Ectodermal cell (in vitro differentiated cells): ENCODE data around the gene HOXC6.

Source experiments
- H3K27ac ChIP-seq: 2 replicates; pipeline ENCODE4 v1.7.0; 2013; ENCODE audit warnings: mild to moderate bottlenecking, low read depth, low read length; ENCODE audit not compliant: insufficient read depth, poor library complexity, severe bottlenecking
- H3K27me3 ChIP-seq: 2 replicates; pipeline ENCODE4 v1.7.0; 2013; ENCODE audit warnings: mild to moderate bottlenecking, low read length; ENCODE audit not compliant: insufficient read depth, control insufficient read depth, poor library complexity, severe bottlenecking
- H3K36me3 ChIP-seq: one replicate; pipeline ENCODE4 v1.7.0; 2013; ENCODE audit warnings: low read length; ENCODE audit not compliant: control insufficient read depth, insufficient read depth
- H3K4me1 ChIP-seq: one replicate; pipeline ENCODE4 v1.7.0; 2013; ENCODE audit warnings: low read length; ENCODE audit not compliant: control insufficient read depth, insufficient read depth
- H3K4me3 ChIP-seq: 2 replicates; pipeline ENCODE4 v1.7.0; 2013; ENCODE audit warnings: low read depth, low read length, control low read depth; ENCODE audit not compliant: insufficient read depth
- H3K9me3 ChIP-seq: 2 replicates; pipeline ENCODE4 v1.7.0; 2013; ENCODE audit warnings: mild to moderate bottlenecking, low read length, moderate library complexity; ENCODE audit not compliant: control insufficient read depth
- WGBS, 2 experiments: methylation state at CpG; one replicate each; pipeline ENCODE4 v1.1.7; 2013; ENCODE audit warnings: missing lambda C conversion rate in 2 of 2; 5-methylcytosine and 5-hydroxymethylcytosine counted together

HOXC6 gene

GRCh38 chr12:53991077-53991460 lies 37.2 kb upstream of the HOXC6 start:
- H3K9me3 ChIP-seq: no peaks in the 10 kb centered on the region
- H3K27me3 ChIP-seq: peaks cover 100% of the 10 kb centered on the region
- no peak overlapping the region for H3K4me3 ChIP-seq
- 6 to 8% methylated on average over 8 of the region's 8 CpGs for WGBS, 2 experiments
- no peaks in the 10 kb centered on the region for H3K4me1 ChIP-seq
- no peaks in the 10 kb centered on the region for H3K36me3 ChIP-seq
- no peak overlapping the region for H3K27ac ChIP-seq

DNA sequence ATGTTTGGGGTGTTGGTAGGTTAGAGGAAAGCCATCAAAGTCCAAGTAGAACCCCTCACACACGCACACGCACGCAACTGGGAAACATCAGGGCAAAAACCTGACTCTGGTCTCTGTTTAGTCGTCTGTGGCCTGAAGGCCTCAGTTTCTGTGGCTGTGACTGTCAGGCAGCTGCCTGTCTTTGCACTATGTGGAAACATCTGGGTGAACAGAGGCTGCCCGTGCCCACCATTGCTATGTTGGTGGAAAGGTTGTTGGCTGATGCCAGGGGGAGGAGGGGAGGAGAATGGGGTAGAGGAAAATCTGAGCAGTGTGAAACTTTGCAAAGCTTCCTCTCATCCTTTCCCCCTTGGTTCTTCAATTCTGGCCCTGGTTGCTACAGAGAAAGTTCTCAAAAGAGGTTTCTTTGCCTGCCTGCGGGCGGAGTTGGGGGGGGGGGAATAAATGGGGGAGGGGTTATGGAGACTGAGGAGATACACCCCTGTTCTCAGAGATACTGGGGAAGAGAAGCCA lies 35.8 kb upstream of the HOXC6 start:
- H3K4me1 ChIP-seq: no peaks in the 10 kb centered on the region
- H3K27me3 ChIP-seq: peaks cover 100% of the 10 kb centered on the region
- WGBS, 2 experiments: 46 to 52% methylated on average over 7 of the region's 7 CpGs
- H3K9me3 ChIP-seq: no peaks in the 10 kb centered on the region
- H3K36me3 ChIP-seq: no peaks in the 10 kb centered on the region
- H3K4me3 ChIP-seq: no peak overlapping the region
- H3K27ac ChIP-seq: no peak overlapping the region

DNA sequence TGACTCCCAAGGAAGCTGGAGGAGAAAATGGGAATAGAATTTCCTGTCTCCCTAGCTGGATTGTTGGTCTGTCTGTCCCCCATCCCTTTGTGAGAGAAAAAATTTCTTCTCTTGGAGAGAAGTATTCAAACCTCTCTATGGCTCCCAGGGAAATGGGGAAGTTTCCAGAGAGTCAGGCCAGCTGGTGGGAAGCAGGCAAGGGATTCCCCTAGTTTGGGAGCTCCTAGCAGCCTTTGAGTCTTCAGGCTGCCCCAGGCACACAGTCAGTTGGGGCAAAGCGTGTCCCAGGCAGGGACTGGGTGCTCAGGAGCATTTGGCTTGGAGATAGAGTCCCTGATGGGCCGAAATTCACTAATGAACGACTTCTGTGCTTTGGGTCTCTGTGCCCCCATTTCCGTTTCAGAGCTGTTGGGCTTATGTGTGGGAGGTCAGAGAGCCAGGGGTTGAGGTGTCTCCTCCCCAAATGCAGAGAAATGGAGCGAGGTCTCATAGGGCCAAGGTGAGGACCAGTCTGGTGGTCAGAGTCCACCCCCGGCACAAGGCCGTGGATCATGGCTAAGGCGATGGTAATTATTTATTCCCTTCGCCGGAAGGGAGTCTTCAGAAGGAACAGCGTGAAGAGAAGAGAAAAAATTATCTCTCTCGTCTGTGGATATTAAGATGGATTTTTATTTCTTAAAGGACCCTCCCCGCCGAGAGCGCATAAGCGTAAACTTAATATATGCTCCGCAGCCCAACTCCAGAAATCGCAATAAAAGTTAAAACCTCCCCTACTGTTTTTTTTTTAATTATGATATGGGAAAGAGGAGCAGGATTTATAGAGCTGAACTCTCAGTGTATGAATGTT lies 34.9 kb upstream of the HOXC6 start:
- WGBS, 2 experiments: 33 to 51% methylated on average over 12 to 18 of the region's 18 CpGs

DNA sequence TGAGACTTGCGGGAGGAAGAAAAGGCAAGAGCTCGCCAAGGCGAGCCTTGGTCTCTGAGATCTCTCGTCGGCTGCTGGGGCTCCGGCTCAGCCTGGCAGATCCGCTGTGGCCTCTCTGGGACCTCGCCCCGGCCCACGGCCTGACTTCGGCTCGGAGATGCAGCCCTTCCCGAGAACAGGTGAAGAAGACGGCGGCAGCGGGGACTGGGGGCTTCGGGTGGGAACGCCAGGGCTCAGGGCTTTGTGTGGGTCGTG lies 34.3 kb upstream of the HOXC6 start:
- Histone ChIP-seq H3K4me1 (no peaks in the 10 kb centered on the region), H3K9me3 (no peaks in the 10 kb centered on the region), H3K27ac (no peak overlapping the region), H3K36me3 (no peaks in the 10 kb centered on the region), H3K27me3 (peaks cover 100% of the 10 kb centered on the region), H3K4me3 (no peak overlapping the region)
- 12 to 14% methylated on average over 19 of the region's 19 CpGs for WGBS, 2 experiments

More for the DNA sequence above, 34.9 kb upstream of the HOXC6 start:
- no peaks in the 10 kb centered on the region for H3K36me3 ChIP-seq
- peaks cover 100% of the 10 kb centered on the region for H3K27me3 ChIP-seq
- no peaks in the 10 kb centered on the region for H3K9me3 ChIP-seq
- no peak overlapping the region for H3K4me3 ChIP-seq
- H3K4me1 ChIP-seq: no peaks in the 10 kb centered on the region
- H3K27ac ChIP-seq: no peak overlapping the region

DNA sequence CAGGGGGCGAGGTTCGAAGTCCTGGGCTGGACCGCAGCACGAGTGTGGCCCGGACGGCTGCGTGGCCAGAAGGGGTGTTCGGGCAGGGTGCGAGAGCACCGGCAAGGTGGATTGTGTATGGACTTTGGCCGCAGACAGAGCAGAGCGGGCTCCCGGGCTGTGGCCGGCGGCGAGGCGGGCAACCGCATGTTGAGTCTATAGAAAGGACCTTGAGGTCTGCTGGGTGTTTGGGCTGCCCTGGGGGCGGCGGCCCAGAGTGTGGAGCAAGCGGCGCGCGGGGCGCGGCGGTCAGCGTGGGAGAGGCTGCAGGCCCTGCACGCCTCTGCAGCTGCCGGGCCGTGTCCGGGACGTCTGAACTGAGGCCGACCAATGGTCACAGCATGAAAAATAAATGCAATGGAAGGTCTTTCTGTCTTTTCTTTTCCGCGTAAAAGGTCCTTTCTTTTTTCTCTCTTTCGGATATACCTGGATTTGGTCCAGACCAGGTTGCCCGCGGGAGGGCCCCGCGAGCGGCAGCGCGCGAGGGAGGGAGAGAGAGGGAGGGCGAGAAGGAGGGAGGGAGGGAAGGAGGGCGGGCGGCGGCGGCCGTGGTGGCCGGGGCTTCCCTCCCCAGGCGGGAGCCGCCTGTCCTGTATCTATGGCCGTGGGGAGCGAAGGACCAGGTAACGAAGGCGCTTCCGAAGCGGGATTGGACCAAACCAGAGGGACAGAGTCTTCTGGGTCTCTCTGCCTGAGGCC lies 33.8 kb upstream of the HOXC6 start:
- Histone ChIP-seq H3K4me1 (no peaks in the 10 kb centered on the region), H3K27me3 (peaks cover 100% of the 10 kb centered on the region), H3K9me3 (no peaks in the 10 kb centered on the region), H3K36me3 (no peaks in the 10 kb centered on the region), H3K4me3 (no peak overlapping the region), H3K27ac (no peak overlapping the region)
- WGBS, 2 experiments: 5 to 6% methylated on average over 58 to 60 of the region's 60 CpGs

- no peaks in the 10 kb centered on the region for H3K9me3 ChIP-seq
- WGBS, 2 experiments: 4 to 5% methylated on average over 17 of the region's 17 CpGs
- peaks cover 100% of the 10 kb centered on the region for H3K27me3 ChIP-seq
- H3K36me3 ChIP-seq: no peaks in the 10 kb centered on the region
- peaks cover 3% of the 10 kb centered on the region for H3K4me1 ChIP-seq
- no peak overlapping the region for H3K27ac ChIP-seq
- no peak overlapping the region for H3K4me3 ChIP-seq
Observed at GRCh38 chr12:53995002-53995377, 33.2 kb upstream of the HOXC6 start.

- no peak overlapping the region for H3K27ac ChIP-seq
Observed at GRCh38 chr12:53995378-53996239, 32.6 kb upstream of the HOXC6 start.

GRCh38 chr12:53996240-53997203 lies 31.7 kb upstream of the HOXC6 start:
- Histone ChIP-seq H3K27ac (no peak overlapping the region), H3K4me1 (peaks cover 3% of the 10 kb centered on the region), H3K9me3 (no peaks in the 10 kb centered on the region), H3K27me3 (peaks cover 100% of the 10 kb centered on the region), H3K36me3 (no peaks in the 10 kb centered on the region), H3K4me3 (no peak overlapping the region)
- WGBS, 2 experiments: 13 to 17% methylated on average over 29 of the region's 29 CpGs

More at GRCh38 chr12:53995378-53996239, 32.6 kb upstream of the HOXC6 start:
- 2% methylated on average over 48 of the region's 48 CpGs for WGBS, 2 experiments
- H3K4me1 ChIP-seq: peaks cover 3% of the 10 kb centered on the region
- H3K27me3 ChIP-seq: peaks cover 100% of the 10 kb centered on the region
- H3K36me3 ChIP-seq: no peaks in the 10 kb centered on the region
- no peak overlapping the region for H3K4me3 ChIP-seq
- no peaks in the 10 kb centered on the region for H3K9me3 ChIP-seq
